Epithelial cell of esophagus (primary cell): ENCODE results near the gene UBE2B.
"Not testable (repeated sequence)": the region's sequence is repeated elsewhere in the genome, so short reads cannot be mapped to it uniquely, and the experiment has no call there.

Experiments
- DNase-seq: peaks from one replicate; pipeline ENCODE4 v3.0.0; 2010; ENCODE audit warnings: low read depth
- H3K4me3 ChIP-seq: 2 replicates; pipeline ENCODE4 v1.5.1; 2011; ENCODE audit warnings: mild to moderate bottlenecking, low read length, control low read depth
- CTCF ChIP-seq: IDR thresholded peaks from 2 replicates; pipeline ENCODE4 v1.5.1; 2011; ENCODE audit warnings: low read depth, mild to moderate bottlenecking, low read length, control low read depth, inconsistent platforms; ENCODE audit not compliant: insufficient read depth; ENCODE audit errors: missing control alignments

UBE2B gene

GRCh38 chr5:134370871-134371833, at the start of gene UBE2B:
UBE2B (plus strand) TSS chr5:134371569; CDS start chr5:134371596, 27 bp downstream.
- peak; percentile 100 for DNase-seq
- H3K4me3 ChIP-seq, result peak within 1 kb of the TSS; percentile 59
- TF ChIP-seq CTCF, result no peak

- H3K4me3 ChIP-seq, result no peak overlapping the region
- no peak for DNase-seq
- no peak for TF ChIP-seq CTCF
Observed at GRCh38 chr5:134327327-134327726, 44.0 kb upstream of the UBE2B start.

DNA sequence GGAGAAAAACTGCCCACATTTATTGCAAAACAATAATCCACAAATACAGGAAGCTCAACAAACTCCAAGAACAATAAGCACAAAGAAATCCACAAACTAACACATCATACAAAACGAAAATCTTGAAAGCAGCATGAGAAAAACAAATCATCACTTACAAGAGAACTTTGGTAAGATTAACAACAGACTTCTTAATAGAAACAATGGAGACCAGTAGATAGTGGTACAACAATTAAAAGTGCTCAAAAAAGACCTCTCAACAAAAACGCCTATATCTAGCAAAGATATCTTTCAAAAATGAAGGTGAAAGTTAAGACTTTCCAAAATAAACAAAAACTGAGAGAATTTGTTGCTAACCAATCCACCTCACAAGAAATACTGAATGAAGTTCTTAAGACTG, 42.8 kb upstream of the UBE2B start:
- no peak for TF ChIP-seq CTCF
- DNase-seq, result no peak
- no peak overlapping the region for H3K4me3 ChIP-seq

DNA sequence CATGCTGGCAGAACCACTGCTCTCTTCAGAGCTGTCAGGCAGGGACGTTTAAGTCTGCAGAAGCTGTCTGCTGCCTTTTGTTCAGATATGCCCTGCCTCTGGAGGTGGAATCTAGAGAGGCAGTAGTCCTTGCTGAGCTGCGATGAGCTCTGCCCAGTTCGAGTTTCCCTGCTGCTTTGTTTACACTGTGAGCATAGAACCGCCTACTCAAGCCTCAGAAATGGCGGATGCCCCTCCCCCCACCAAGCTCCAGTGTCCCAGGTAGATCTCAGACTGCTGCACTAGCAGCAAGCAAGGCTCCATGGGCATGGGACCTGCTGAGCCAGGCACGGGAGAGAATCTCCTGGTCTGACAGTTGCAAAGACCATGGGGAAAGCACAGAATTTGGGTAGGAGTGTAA, 34.5 kb upstream of the UBE2B start:
- DNase-seq, H3K4me3 ChIP-seq: not testable (repeated sequence)

GRCh38 chr5:134343500-134343899, 27.9 kb upstream of the UBE2B start:
- DNase-seq, result peak; percentile 58
- H3K4me3 ChIP-seq, result not testable (repeated sequence)

DNA sequence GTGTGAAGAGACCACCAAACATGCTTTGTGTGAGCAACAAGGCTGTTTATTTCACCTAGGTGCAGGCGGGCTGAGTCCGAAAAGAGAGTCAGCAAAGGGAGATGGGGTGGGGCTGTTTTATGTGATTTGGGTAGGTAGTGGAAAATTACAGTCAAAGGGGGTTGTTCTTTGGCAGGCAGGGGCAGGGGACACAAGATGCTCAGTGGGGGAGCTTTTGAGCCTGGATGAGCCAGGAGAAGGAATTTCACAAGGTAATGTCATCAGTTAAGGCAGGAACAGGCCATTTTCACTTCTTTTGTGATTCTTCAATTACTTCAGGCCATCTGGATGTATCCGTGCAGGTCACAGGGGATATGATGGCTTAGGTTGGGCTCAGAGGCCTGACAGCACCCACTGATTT, 25.9 kb upstream of the UBE2B start:
- not testable (repeated sequence) for DNase-seq, H3K4me3 ChIP-seq

DNA sequence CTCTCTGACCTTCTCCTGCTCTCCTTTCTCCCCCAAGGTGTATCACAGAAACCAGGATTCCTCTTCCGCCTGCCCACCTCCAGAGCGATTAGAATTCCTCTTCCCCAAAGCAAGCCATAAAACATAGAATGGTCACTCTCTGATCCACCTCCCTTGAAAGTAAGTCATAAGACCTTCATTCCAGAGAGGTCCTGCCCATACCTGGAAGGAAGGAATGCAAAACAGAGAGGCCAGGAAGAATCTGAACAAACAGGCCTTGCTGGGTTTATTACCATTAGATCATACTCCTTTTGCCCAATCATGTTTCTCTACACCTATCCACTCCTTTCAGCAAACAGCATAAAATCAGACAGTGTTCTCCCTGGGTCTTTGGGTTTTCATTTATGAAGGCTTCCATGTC, 25.4 kb upstream of the UBE2B start:
- no peak for TF ChIP-seq CTCF
- H3K4me3 ChIP-seq, result no peak overlapping the region
- peak; percentile 91 for DNase-seq

- TF ChIP-seq CTCF, result no peak
- no peak overlapping the region for H3K4me3 ChIP-seq
- DNase-seq, result no peak
Observed at GRCh38 chr5:134349463-134349862, 21.9 kb upstream of the UBE2B start.

GRCh38 chr5:134355681-134356080, 15.7 kb upstream of the UBE2B start:
- H3K4me3 ChIP-seq, result no peak overlapping the region
- no peak for TF ChIP-seq CTCF
- DNase-seq, result no peak
